A673 (cell line): ENCODE results near the gene FREY1. TPM values are rescaled to one million over a fixed set of nuclear protein-coding genes. Genes with fewer than 3 reads are reported as not detected.

Experiments
- BruUV-seq: library from RNA; stranded (reverse); fragments of 400-500 nt; replicated peaks from 2 replicates; lab custom pipeline; 2021; lab: Mats Ljungman, UMichigan
- CTCF ChIA-PET: fragments of 300-600 bp; sonication (Branson Sonifier 250); formaldehyde crosslinking; loops from one replicate; lab custom pipeline; 2022; ENCODE audit warnings: antibody characterized with exemption; lab: Charles Lee
- POLR2A ChIA-PET: fragments of 300-600 bp; sonication (Branson Sonifier 250); formaldehyde crosslinking; loops from one replicate; lab custom pipeline; 2022; ENCODE audit warnings: antibody characterized with exemption; ENCODE audit not compliant: low non-redundant PET; lab: Charles Lee
- DNase-seq: peaks from one replicate; pipeline ENCODE4 v3.0.0-alpha.2; 2015; ENCODE audit warnings: low spot score
- H3K27ac ChIP-seq: fragments of 200-600 bp; sonication (generic); 2 replicates; pipeline ENCODE4 v1.5.1; 2016; ENCODE audit warnings: mixed run types, low read depth, mild to moderate bottlenecking, mixed read lengths, antibody characterized with exemption, low read length; ENCODE audit not compliant: poor library complexity, severe bottlenecking
- H3K27me3 ChIP-seq: fragments of 200-600 bp; sonication (generic); replicated peaks from 2 replicates; pipeline ENCODE4 v1.6.1; 2017; ENCODE audit warnings: mixed run types, low read depth, mild to moderate bottlenecking, mixed read lengths, antibody characterized with exemption, low read length; ENCODE audit not compliant: insufficient read depth, poor library complexity
- H3K36me3 ChIP-seq: fragments of 200-600 bp; sonication (generic); 2 replicates; pipeline ENCODE4 v1.6.1; 2016; ENCODE audit warnings: mixed run types, mild to moderate bottlenecking, mixed read lengths, antibody characterized with exemption, low read length; ENCODE audit not compliant: insufficient read depth, poor library complexity, severe bottlenecking
- H3K4me1 ChIP-seq: fragments of 200-600 bp; sonication (generic); 2 replicates; pipeline ENCODE4 v1.6.1; 2017; ENCODE audit warnings: mixed run types, mild to moderate bottlenecking, mixed read lengths, antibody characterized with exemption, low read length; ENCODE audit not compliant: insufficient read depth, poor library complexity, severe bottlenecking
- H3K4me3 ChIP-seq: fragments of 200-600 bp; sonication (generic); 2 replicates; pipeline ENCODE4 v1.5.1; 2016; ENCODE audit warnings: low read depth, mixed run types, mild to moderate bottlenecking, mixed read lengths, low read length; ENCODE audit not compliant: poor library complexity, severe bottlenecking
- H3K9me3 ChIP-seq: fragments of 200-600 bp; sonication (generic); 2 replicates; pipeline ENCODE4 v1.6.1; 2016; ENCODE audit warnings: mixed run types, low read depth, mild to moderate bottlenecking, mixed read lengths, antibody characterized with exemption, low read length; ENCODE audit not compliant: poor library complexity, severe bottlenecking
- EZH2 ChIP-seq: fragments of 200-600 bp; sonication (generic); IDR thresholded peaks from 2 replicates; pipeline ENCODE4 v1.6.1; 2017; ENCODE audit warnings: borderline replicate concordance, low read depth, mild to moderate bottlenecking, mixed read lengths, antibody characterized with exemption, low read length; ENCODE audit not compliant: poor library complexity, severe bottlenecking
- intact Hi-C: fragments of 100-400 bp; cut with micrococcal nuclease; formaldehyde crosslinking; loops from one replicate; pipeline ENCODE4 v1.10.0; 2022; ENCODE audit not compliant: unreplicated experiment
- total RNA-seq: library from RNA; stranded (reverse); gene quantifications from 2 replicates; pipeline ENCODE4 v1.2.3, GENCODE V29; 2021
- TF ChIP-seq, protein P1 (sequence below): fragments of 300-800, 200-600 bp; sonication (generic); conservative IDR thresholded peaks from 2 replicates; pipeline ENCODE4 v1.5.1; 2017; ENCODE audit warnings: low read depth, mild to moderate bottlenecking, antibody characterized with exemption, low read length, moderate library complexity, mixed read lengths

The FREY1 gene
- total RNA-seq, 1 experiment from 2014 or later, result 3.8 TPM

DNA sequence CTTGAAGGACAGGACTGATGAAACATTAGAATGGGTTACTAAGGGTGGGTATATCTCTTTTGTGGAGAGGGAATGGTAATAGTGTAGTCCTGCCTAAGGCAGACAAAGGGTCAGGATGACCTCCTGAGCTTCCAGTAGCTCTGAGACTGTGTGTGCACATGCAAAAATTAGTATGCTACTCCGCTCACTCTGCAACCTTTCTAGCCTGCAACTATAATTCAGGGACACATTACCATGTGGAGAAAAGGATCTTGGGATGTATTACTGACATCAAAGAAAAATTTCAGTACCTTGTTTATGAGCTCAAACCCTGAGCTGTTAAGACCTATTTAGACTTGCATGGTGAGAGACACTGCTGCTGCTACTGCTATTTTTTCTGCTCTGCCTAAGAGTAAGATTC is 40.8 kb upstream of the FREY1 start:
- no peak overlapping the region for H3K27ac ChIP-seq
- intact Hi-C loops, result no loop called here
- H3K36me3 ChIP-seq, result peaks cover 23% of the 10 kb centered on the region
- no peaks in the 10 kb centered on the region for H3K4me1 ChIP-seq
- no peak for TF ChIP-seq EZH2
- TF ChIP-seq, protein P1, sequence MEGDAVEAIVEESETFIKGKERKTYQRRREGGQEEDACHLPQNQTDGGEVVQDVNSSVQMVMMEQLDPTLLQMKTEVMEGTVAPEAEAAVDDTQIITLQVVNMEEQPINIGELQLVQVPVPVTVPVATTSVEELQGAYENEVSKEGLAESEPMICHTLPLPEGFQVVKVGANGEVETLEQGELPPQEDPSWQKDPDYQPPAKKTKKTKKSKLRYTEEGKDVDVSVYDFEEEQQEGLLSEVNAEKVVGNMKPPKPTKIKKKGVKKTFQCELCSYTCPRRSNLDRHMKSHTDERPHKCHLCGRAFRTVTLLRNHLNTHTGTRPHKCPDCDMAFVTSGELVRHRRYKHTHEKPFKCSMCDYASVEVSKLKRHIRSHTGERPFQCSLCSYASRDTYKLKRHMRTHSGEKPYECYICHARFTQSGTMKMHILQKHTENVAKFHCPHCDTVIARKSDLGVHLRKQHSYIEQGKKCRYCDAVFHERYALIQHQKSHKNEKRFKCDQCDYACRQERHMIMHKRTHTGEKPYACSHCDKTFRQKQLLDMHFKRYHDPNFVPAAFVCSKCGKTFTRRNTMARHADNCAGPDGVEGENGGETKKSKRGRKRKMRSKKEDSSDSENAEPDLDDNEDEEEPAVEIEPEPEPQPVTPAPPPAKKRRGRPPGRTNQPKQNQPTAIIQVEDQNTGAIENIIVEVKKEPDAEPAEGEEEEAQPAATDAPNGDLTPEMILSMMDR, result no peak
- BruUV-seq, result no TSS peak
- no peak for DNase-seq
- CTCF ChIA-PET, result interaction anchor here (1.4 kb wide), 1 partner anchor 17 kb away, joined by 4 read pairs; no protein-coding TSS in a partner anchor
- H3K9me3 ChIP-seq, result no peaks in the 10 kb centered on the region
- POLR2A ChIA-PET, result no interaction called here
- H3K27me3 ChIP-seq, result no peaks in the 10 kb centered on the region
- H3K4me3 ChIP-seq, result no peak overlapping the region

DNA sequence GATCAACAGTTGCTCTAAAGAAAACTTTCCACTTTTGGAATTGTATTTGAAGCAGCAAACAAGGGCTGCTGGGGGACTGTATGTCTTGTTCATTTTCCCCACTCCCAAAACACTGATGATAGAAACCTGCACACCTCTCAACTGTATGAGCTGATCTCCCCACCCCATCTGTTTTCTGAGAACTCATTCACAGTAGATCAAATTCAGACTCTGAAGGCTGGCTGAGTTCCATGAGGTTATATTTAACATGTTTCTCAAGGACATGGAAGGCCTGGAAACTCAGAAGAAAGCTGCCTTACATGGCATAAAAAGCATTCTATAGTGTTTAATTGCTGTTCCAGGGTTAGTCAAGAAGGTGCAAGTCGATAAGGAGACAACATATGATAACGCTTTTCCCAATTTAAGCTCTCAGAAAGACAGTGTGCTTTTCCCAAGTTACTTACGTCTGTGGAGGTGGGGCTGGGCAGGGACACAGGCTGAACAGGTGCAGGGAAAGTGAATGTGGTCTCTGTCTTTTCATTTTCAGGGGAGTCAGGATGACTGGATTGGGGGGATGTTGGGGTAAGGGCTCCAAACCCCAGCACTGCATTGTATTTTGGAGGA is 38.4 kb upstream of the FREY1 start:
- POLR2A ChIA-PET, result no interaction called here
- H3K27me3 ChIP-seq, result no peaks in the 10 kb centered on the region
- CTCF ChIA-PET, result no interaction called here
- no peak for DNase-seq
- no peak overlapping the region for H3K27ac ChIP-seq
- intact Hi-C loops, result no loop called here
- no peak for TF ChIP-seq EZH2
- TF ChIP-seq, protein P1, result no peak
- H3K4me3 ChIP-seq, result no peak overlapping the region
- no peaks in the 10 kb centered on the region for H3K4me1 ChIP-seq
- no peaks in the 10 kb centered on the region for H3K9me3 ChIP-seq
- peaks cover 23% of the 10 kb centered on the region for H3K36me3 ChIP-seq
- no TSS peak for BruUV-seq

DNA sequence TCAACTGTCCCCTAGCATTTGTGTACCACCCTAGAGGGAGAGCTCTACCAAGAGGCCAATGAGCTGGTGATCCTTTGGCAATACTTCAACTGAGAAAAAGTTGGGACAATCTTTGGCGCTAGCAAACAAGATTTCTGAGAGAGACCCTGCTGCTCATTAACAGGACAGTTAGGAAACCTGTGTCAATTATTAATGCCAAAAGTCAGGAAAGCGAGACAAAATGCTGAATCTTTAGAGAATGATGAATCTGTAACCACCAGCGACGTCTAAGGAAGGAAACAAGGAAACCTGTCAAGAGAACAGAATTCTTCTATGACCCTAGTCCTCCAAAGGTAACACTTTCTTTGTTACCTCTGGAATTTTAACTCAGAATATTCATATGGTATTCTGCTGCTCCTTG is 35.3 kb upstream of the FREY1 start:
- Histone ChIP-seq H3K27me3 (no peaks in the 10 kb centered on the region), H3K36me3 (peaks cover 14% of the 10 kb centered on the region), H3K9me3 (no peaks in the 10 kb centered on the region), H3K27ac (no peak overlapping the region), H3K4me1 (no peaks in the 10 kb centered on the region), H3K4me3 (no peak overlapping the region)
- no peak for DNase-seq
- POLR2A ChIA-PET, result no interaction called here
- CTCF ChIA-PET, result interaction anchor here (0.6 kb wide), 2 partner anchors 59 to 69 kb away, joined by 3 to 6 read pairs; no protein-coding TSS in a partner anchor
- no TSS peak for BruUV-seq
- intact Hi-C loops, result no loop called here
- no peak for TF ChIP-seq EZH2
- TF ChIP-seq, protein P1, result no peak
